Ishikawa (cell line): ENCODE measurements around the gene MIGA2.

ENCODE experiments used
- CEBPB ChIP-seq: IDR thresholded peaks from 2 replicates; pipeline ENCODE4 v1.6.1; 2012
- EGR1 ChIP-seq: IDR thresholded peaks from 2 replicates; pipeline ENCODE4 v1.6.1; 2012
- EP300 ChIP-seq: IDR thresholded peaks from 2 replicates; pipeline ENCODE4 v1.6.1; 2012; ENCODE audit warnings: borderline replicate concordance
- RAD21 ChIP-seq: IDR thresholded peaks from 2 replicates; pipeline ENCODE4 v1.6.1; 2012; ENCODE audit warnings: low read depth
- TAF1 ChIP-seq: IDR thresholded peaks from 2 replicates; pipeline ENCODE4 v1.6.1; 2012; ENCODE audit warnings: low read depth, mild to moderate bottlenecking
- YY1 ChIP-seq: IDR thresholded peaks from 2 replicates; pipeline ENCODE4 v1.6.1; 2012; ENCODE audit warnings: low read depth
- ZBTB7A ChIP-seq: IDR thresholded peaks from 2 replicates; pipeline ENCODE4 v1.6.1; 2012; ENCODE audit warnings: low read depth
- TF ChIP-seq, protein P1 (sequence below): IDR thresholded peaks from 2 replicates; pipeline ENCODE4 v1.6.1; 2012; ENCODE audit warnings: low read depth, mild to moderate bottlenecking

DNA sequence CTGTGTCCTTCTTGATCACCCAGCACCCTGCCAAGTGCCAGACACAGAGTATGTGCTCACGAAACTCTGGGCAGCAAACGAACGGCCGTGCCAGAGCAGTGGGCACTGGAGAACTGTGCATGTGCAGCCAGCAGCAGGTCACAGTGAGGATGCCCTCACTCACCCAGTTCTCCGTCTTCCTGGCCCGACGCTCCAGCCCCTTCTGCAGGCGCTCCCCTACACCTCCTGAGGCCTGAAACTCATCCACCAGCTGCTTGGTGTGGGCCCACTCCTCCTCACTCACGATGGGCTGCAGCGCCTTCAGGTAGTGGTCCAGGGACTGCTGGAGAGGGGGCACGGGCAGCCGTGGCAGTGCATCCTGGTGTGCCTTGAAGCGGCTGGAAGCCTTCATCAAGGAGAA, 71.2 kb downstream of the MIGA2 start:
- TF ChIP-seq EP300: no peak
- no peak for TF ChIP-seq ZBTB7A
- no peak for TF ChIP-seq RAD21
- no peak for TF ChIP-seq TAF1
- TF ChIP-seq CEBPB: no peak
- TF ChIP-seq EGR1: no peak
- TF ChIP-seq, protein P1, sequence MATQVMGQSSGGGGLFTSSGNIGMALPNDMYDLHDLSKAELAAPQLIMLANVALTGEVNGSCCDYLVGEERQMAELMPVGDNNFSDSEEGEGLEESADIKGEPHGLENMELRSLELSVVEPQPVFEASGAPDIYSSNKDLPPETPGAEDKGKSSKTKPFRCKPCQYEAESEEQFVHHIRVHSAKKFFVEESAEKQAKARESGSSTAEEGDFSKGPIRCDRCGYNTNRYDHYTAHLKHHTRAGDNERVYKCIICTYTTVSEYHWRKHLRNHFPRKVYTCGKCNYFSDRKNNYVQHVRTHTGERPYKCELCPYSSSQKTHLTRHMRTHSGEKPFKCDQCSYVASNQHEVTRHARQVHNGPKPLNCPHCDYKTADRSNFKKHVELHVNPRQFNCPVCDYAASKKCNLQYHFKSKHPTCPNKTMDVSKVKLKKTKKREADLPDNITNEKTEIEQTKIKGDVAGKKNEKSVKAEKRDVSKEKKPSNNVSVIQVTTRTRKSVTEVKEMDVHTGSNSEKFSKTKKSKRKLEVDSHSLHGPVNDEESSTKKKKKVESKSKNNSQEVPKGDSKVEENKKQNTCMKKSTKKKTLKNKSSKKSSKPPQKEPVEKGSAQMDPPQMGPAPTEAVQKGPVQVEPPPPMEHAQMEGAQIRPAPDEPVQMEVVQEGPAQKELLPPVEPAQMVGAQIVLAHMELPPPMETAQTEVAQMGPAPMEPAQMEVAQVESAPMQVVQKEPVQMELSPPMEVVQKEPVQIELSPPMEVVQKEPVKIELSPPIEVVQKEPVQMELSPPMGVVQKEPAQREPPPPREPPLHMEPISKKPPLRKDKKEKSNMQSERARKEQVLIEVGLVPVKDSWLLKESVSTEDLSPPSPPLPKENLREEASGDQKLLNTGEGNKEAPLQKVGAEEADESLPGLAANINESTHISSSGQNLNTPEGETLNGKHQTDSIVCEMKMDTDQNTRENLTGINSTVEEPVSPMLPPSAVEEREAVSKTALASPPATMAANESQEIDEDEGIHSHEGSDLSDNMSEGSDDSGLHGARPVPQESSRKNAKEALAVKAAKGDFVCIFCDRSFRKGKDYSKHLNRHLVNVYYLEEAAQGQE: no peak
- no peak for TF ChIP-seq YY1
